GM21447 (cell line): ENCODE measurements around the gene ZDHHC14.

Experiments used
- ATAC-seq: cut with Tn5 transposase; IDR thresholded peaks from one replicate; pipeline ENCODE4 v1.9.1; 2021; ENCODE audit not compliant: unreplicated experiment

ZDHHC14 gene

GRCh38 chr6:157655139-157655538 lies 274.1 kb downstream of the ZDHHC14 start:
- no peak for ATAC-seq

GRCh38 chr6:157656437-157656997 lies 275.5 kb downstream of the ZDHHC14 start:
- no peak for ATAC-seq

GRCh38 chr6:157657754-157658153 lies 276.8 kb downstream of the ZDHHC14 start:
- no peak for ATAC-seq

GRCh38 chr6:157658301-157658700 lies 277.3 kb downstream of the ZDHHC14 start:
- ATAC-seq, result no peak

- no peak for ATAC-seq
These were observed 278.7 kb downstream of the ZDHHC14 start for GRCh38 chr6:157659536-157660271.

- ATAC-seq, result no peak
These were observed 279.4 kb downstream of the ZDHHC14 start for GRCh38 chr6:157660414-157660813.

- no peak for ATAC-seq
These were observed 280.7 kb downstream of the ZDHHC14 start for GRCh38 chr6:157661652-157662051.

- ATAC-seq, result no peak
These were observed 282.3 kb downstream of the ZDHHC14 start for GRCh38 chr6:157663261-157663660.

- no peak for ATAC-seq
These were observed 284.2 kb downstream of the ZDHHC14 start for GRCh38 chr6:157665180-157665579.

GRCh38 chr6:157666729-157667128 lies 285.7 kb downstream of the ZDHHC14 start:
- ATAC-seq, result no peak

GRCh38 chr6:157667211-157668008 lies 286.4 kb downstream of the ZDHHC14 start:
- no peak for ATAC-seq

- no peak for ATAC-seq
These were observed 287.0 kb downstream of the ZDHHC14 start for GRCh38 chr6:157668009-157668401.

- ATAC-seq, result no peak
These were observed 287.7 kb downstream of the ZDHHC14 start for GRCh38 chr6:157668713-157669112.

GRCh38 chr6:157669323-157669722 lies 288.3 kb downstream of the ZDHHC14 start:
- ATAC-seq, result no peak

GRCh38 chr6:157669747-157670216 lies 288.8 kb downstream of the ZDHHC14 start:
- ATAC-seq, result no peak

GRCh38 chr6:157670466-157671186 lies 289.6 kb downstream of the ZDHHC14 start:
- no peak for ATAC-seq

- ATAC-seq, result no peak
These were observed 291.9 kb downstream of the ZDHHC14 start for GRCh38 chr6:157672726-157673412.

GRCh38 chr6:157673596-157673995 lies 292.6 kb downstream of the ZDHHC14 start:
- no peak for ATAC-seq

GRCh38 chr6:157674061-157674460 lies 293.1 kb downstream of the ZDHHC14 start:
- no peak for ATAC-seq

GRCh38 chr6:157675831-157676230 lies 294.8 kb downstream of the ZDHHC14 start:
- no peak for ATAC-seq

GRCh38 chr6:157676241-157676640 lies 295.3 kb downstream of the ZDHHC14 start:
- no peak for ATAC-seq
